HCT116 (cell line): ENCODE results near the gene CDC42EP1. TPM values are rescaled to one million over a fixed set of nuclear protein-coding genes. Genes with fewer than 3 reads are reported as not detected.

ENCODE experiments used
- ATAC-seq: fragments of 200-7000 bp; cut with Tn5 transposase; 2 replicates; pipeline ENCODE4 v1.9.1; 2020; ENCODE audit warnings: mild to moderate bottlenecking, moderate library complexity
- BruUV-seq: library from RNA; stranded (reverse); fragments of 400-500 nt; replicated peaks from 2 replicates; lab custom pipeline; 2021; lab: Mats Ljungman, UMichigan
- CTCF ChIA-PET: fragments of 300-600 bp; sonication (Branson Sonifier 250); formaldehyde crosslinking; loops from one replicate; lab custom pipeline; 2021; ENCODE audit warnings: antibody characterized with exemption; lab: Charles Lee
- POLR2A ChIA-PET: fragments of 300-600, 350-600 bp; sonication (Branson Sonifier 250); formaldehyde crosslinking; loops from one replicate; lab custom pipeline; 2021; ENCODE audit warnings: antibody characterized with exemption; lab: Charles Lee
- RAD21 ChIA-PET, 2 experiments: fragments of 300-600 bp; sonication (Branson Sonifier 250); formaldehyde crosslinking; loops; one replicate each; lab custom pipeline; 2023; ENCODE audit warnings: low total read pairs in 2 of 2; ENCODE audit not compliant: uncharacterized antibody in 2 of 2, unreplicated experiment in 2 of 2, low non-redundant PET in 1 of 2; lab: Charles Lee
- DNase-seq: peaks from one replicate; pipeline ENCODE4 v3.0.0-alpha.2; 2010; ENCODE audit warnings: low read depth, low spot score
- H2AFZ ChIP-seq: fragments of 200-600 bp; shearing (Covaris generic), sonication (generic); 2 replicates; pipeline ENCODE4 v1.6.1; 2017; ENCODE audit warnings: low read depth, mixed run types, mixed read lengths, antibody characterized with exemption, low read length; ENCODE audit not compliant: poor library complexity, severe bottlenecking
- H3K27ac ChIP-seq: 2 replicates; pipeline ENCODE4 v1.5.1; 2012; ENCODE audit warnings: low read depth, low read length
- H3K27me3 ChIP-seq: fragments of 200-600 bp; sonication (generic); 2 replicates; pipeline ENCODE4 v1.6.1; 2016; ENCODE audit warnings: mixed run types, low read length, mixed read lengths; ENCODE audit not compliant: insufficient read depth
- H3K36me3 ChIP-seq, 2 experiments: fragments of 200-500 bp in 1 of 2; fragments of 200-600 bp in 1 of 2; sonication (Bioruptor generic) in 1 of 2; sonication (generic) in 1 of 2; 2 replicates each; pipeline versions ENCODE4 v1.5.1 to v1.6.1; 2014 to 2016; ENCODE audit warnings: low read length in 2 of 2, inconsistent platforms in 1 of 2, mixed read lengths in 1 of 2, mixed run types in 1 of 2; ENCODE audit not compliant: insufficient read depth in 2 of 2, control insufficient read depth in 1 of 2
- H3K4me1 ChIP-seq, 2 experiments: fragments of 200-600 bp in 1 of 2; sonication (generic) in 1 of 2; 2 replicates each; pipeline versions ENCODE4 v1.5.1 to v1.6.1; 2012 to 2017; ENCODE audit warnings: low read length in 2 of 2, inconsistent platforms in 1 of 2, mild to moderate bottlenecking in 1 of 2, mixed read lengths in 1 of 2, mixed run types in 1 of 2, moderate library complexity in 1 of 2; ENCODE audit not compliant: insufficient read depth in 2 of 2, control insufficient read depth in 1 of 2
- H3K4me2 ChIP-seq: fragments of 200-600 bp; sonication (generic); 2 replicates; pipeline ENCODE4 v1.6.1; 2017; ENCODE audit warnings: mixed run types, low read length, mixed read lengths
- H3K4me3 ChIP-seq, 2 experiments: fragments of 200-600 bp in 1 of 2; sonication (generic) in 1 of 2; replicated peaks in 1 of 2; 2 replicates each; pipeline ENCODE4 v1.5.1; 2011 to 2016; ENCODE audit warnings: low read length in 2 of 2, control low read depth in 1 of 2, low read depth in 1 of 2, mild to moderate bottlenecking in 1 of 2, mixed read lengths in 1 of 2, mixed run types in 1 of 2
- H3K79me2 ChIP-seq: fragments of 200-600 bp; sonication (generic); 2 replicates; pipeline ENCODE4 v1.6.1; 2017; ENCODE audit warnings: mild to moderate bottlenecking, mixed run types, low read length, moderate library complexity, mixed read lengths; ENCODE audit not compliant: insufficient read depth
- H3K9ac ChIP-seq: fragments of 200-600 bp; sonication (generic); 2 replicates; pipeline ENCODE4 v1.6.1; 2016; ENCODE audit warnings: low read length, mixed read lengths
- H3K9me2 ChIP-seq: fragments of 200-600 bp; sonication (generic), shearing (Covaris generic); 2 replicates; pipeline ENCODE4 v1.6.1; 2017; ENCODE audit warnings: mixed run types, mild to moderate bottlenecking, moderate library complexity; ENCODE audit not compliant: insufficient read depth
- H3K9me3 ChIP-seq, 2 experiments: fragments of 200-500 bp in 1 of 2; fragments of 200-600 bp in 1 of 2; sonication (Bioruptor generic) in 1 of 2; sonication (generic) in 1 of 2; 2 replicates each; pipeline ENCODE4 v1.6.1; 2014 to 2017; ENCODE audit warnings: low read length in 2 of 2, mixed read lengths in 2 of 2, inconsistent platforms in 1 of 2, low read depth in 1 of 2, mild to moderate bottlenecking in 1 of 2, mixed run types in 1 of 2, moderate library complexity in 1 of 2; ENCODE audit not compliant: control insufficient read depth in 1 of 2, insufficient read depth in 1 of 2
- H4K20me1 ChIP-seq: fragments of 200-600 bp; sonication (generic), shearing (Covaris generic); 2 replicates; pipeline ENCODE4 v1.6.1; 2017; ENCODE audit warnings: mixed run types, mild to moderate bottlenecking, moderate library complexity; ENCODE audit not compliant: insufficient read depth
- EGR1 ChIP-seq: IDR thresholded peaks from 2 replicates; pipeline ENCODE4 v1.6.1; 2012; ENCODE audit warnings: low read depth
- ELF1 ChIP-seq: IDR thresholded peaks from 2 replicates; pipeline ENCODE4 v1.6.1; 2012; ENCODE audit warnings: low read depth, borderline replicate concordance
- RAD21 ChIP-seq: IDR thresholded peaks from 2 replicates; pipeline ENCODE4 v1.6.1; 2012; ENCODE audit warnings: low read depth, mild to moderate bottlenecking
- intact Hi-C: fragments of 100-400 bp; cut with micrococcal nuclease; formaldehyde crosslinking; loops from 2 replicates; pipeline ENCODE4 v1.10.0; 2022
- total RNA-seq: library from RNA; stranded (reverse); gene quantifications from one replicate; pipeline ENCODE4 v1.2.1, GENCODE V29; 2021; ENCODE audit not compliant: unreplicated experiment
- TF ChIP-seq, protein P1 (sequence below): IDR thresholded peaks from 2 replicates; pipeline ENCODE4 v1.6.1; 2011; ENCODE audit warnings: mild to moderate bottlenecking, low read length, moderate library complexity; ENCODE audit not compliant: insufficient replicate concordance; ENCODE audit errors: extremely low read depth
- TF ChIP-seq, protein P2 (sequence below), 3 experiments: fragments of 200-600 bp in 1 of 3; sonication (generic) in 1 of 3; IDR thresholded peaks in 2 of 3; conservative IDR thresholded peaks in 1 of 3; 2 replicates each; pipeline ENCODE4 v1.5.1; 2012 to 2017; ENCODE audit warnings: low read depth in 2 of 3, low read length in 2 of 3, antibody characterized with exemption in 1 of 3, borderline replicate concordance in 1 of 3, control low read depth in 1 of 3, mild to moderate bottlenecking in 1 of 3, mixed read lengths in 1 of 3, mixed run types in 1 of 3, moderate library complexity in 1 of 3; ENCODE audit not compliant: insufficient read depth in 1 of 3

CDC42EP1 gene
- total RNA-seq, 1 experiment from 2014 or later = 160 TPM

DNA sequence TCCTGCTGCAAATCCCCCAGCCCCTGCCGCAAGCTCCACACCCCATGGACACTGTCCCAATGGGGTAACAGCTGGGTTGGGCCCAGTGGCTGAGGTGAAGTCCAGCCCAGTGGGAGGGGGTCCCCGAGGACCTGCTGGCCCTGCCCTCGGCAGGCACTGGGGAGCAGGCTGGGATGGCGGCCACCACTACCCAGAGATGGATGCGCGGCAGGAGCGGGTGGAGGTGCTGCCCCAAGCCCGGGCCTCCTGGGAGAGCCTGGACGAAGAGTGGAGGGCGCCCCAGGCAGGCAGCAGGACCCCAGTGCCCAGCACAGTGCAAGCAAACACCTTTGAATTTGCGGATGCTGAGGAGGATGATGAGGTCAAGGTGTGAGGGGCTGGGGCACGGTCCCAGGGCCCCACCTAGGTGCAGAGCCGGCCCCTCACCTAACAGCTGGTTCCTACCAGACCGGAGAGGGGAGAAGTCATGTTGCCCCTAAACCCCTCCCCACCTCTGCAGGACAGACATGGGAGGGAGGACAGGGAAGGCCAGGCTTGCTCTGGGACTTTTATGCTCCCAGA, 8.2 kb downstream of the CDC42EP1 start:
- BruUV-seq = no TSS peak
- H3K4me3 ChIP-seq = no peak overlapping the region
- H3K4me2 ChIP-seq = peak overlapping the region; percentile 63
- POLR2A ChIA-PET = interaction anchor here (0.6 to 3.2 kb wide), 8 partner anchors 19 to 252 kb away, joined by 3 to 9 read pairs (median 5); partner anchors contain the start of gene GGA1
- peaks cover 3 to 34% of the 10 kb centered on the region in 2 experiments; a peak in 1 of 4 replicates for H3K36me3 ChIP-seq
- H4K20me1 ChIP-seq = peaks cover 6% of the 10 kb centered on the region; the same call in 1 of the 2 replicates
- peaks cover 63 to 84% of the 10 kb centered on the region in 2 experiments for H3K4me1 ChIP-seq
- DNase-seq = no peak
- intact Hi-C loops = no loop called here
- H3K27me3 ChIP-seq = no peaks in the 10 kb centered on the region
- CTCF ChIA-PET = interaction anchor here (0.8 to 10.7 kb wide), 6 partner anchors 23 to 309 kb away, joined by 3 to 238 read pairs (median 4); no protein-coding TSS in a partner anchor
- peaks cover 44% of the 10 kb centered on the region for H3K79me2 ChIP-seq
- no peak overlapping the region for H2AFZ ChIP-seq
- no peaks in the 10 kb centered on the region for H3K9me3 ChIP-seq
- ATAC-seq = no peak
- peak overlapping the region; percentile 72 for H3K27ac ChIP-seq
- peak overlapping the region; percentile 48 for H3K9ac ChIP-seq
- no peaks in the 10 kb centered on the region for H3K9me2 ChIP-seq
- TF ChIP-seq RAD21 (no peak), EGR1 (no peak), ELF1 (no peak)
- TF ChIP-seq, protein P1, sequence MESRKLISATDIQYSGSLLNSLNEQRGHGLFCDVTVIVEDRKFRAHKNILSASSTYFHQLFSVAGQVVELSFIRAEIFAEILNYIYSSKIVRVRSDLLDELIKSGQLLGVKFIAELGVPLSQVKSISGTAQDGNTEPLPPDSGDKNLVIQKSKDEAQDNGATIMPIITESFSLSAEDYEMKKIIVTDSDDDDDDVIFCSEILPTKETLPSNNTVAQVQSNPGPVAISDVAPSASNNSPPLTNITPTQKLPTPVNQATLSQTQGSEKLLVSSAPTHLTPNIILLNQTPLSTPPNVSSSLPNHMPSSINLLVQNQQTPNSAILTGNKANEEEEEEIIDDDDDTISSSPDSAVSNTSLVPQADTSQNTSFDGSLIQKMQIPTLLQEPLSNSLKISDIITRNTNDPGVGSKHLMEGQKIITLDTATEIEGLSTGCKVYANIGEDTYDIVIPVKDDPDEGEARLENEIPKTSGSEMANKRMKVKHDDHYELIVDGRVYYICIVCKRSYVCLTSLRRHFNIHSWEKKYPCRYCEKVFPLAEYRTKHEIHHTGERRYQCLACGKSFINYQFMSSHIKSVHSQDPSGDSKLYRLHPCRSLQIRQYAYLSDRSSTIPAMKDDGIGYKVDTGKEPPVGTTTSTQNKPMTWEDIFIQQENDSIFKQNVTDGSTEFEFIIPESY = no peak
- TF ChIP-seq, protein P2, sequence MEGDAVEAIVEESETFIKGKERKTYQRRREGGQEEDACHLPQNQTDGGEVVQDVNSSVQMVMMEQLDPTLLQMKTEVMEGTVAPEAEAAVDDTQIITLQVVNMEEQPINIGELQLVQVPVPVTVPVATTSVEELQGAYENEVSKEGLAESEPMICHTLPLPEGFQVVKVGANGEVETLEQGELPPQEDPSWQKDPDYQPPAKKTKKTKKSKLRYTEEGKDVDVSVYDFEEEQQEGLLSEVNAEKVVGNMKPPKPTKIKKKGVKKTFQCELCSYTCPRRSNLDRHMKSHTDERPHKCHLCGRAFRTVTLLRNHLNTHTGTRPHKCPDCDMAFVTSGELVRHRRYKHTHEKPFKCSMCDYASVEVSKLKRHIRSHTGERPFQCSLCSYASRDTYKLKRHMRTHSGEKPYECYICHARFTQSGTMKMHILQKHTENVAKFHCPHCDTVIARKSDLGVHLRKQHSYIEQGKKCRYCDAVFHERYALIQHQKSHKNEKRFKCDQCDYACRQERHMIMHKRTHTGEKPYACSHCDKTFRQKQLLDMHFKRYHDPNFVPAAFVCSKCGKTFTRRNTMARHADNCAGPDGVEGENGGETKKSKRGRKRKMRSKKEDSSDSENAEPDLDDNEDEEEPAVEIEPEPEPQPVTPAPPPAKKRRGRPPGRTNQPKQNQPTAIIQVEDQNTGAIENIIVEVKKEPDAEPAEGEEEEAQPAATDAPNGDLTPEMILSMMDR (IDR thresholded peaks at IDR 0.05 in 2 of 3, conservative IDR thresholded peaks at IDR 0.05 in 1 of 3; ENCODE audit: borderline replicate concordance in 1 of 3, insufficient read depth in 1 of 3, low read depth in 2 of 3, low read length in 2 of 3) = no peak
- RAD21 ChIA-PET = interaction anchor here (0.6 to 1.5 kb wide), 5 partner anchors 22 to 252 kb away, joined by 3 read pairs; partner anchors contain the start of gene PDXP (in 1 of the 2)
